G401.6 (cell line): ENCODE results near the gene TM7SF3.
"Not testable (repeated sequence)": the region's sequence is repeated elsewhere in the genome, so short reads cannot be mapped to it uniquely, and the experiment has no call there.

Experiments used
- FAIRE-seq: peaks from 2 replicates; lab custom pipeline; 2012; peaks lifted over from hg19 to GRCh38; lab: Jason Lieb, UNC

TM7SF3 gene, protein sequence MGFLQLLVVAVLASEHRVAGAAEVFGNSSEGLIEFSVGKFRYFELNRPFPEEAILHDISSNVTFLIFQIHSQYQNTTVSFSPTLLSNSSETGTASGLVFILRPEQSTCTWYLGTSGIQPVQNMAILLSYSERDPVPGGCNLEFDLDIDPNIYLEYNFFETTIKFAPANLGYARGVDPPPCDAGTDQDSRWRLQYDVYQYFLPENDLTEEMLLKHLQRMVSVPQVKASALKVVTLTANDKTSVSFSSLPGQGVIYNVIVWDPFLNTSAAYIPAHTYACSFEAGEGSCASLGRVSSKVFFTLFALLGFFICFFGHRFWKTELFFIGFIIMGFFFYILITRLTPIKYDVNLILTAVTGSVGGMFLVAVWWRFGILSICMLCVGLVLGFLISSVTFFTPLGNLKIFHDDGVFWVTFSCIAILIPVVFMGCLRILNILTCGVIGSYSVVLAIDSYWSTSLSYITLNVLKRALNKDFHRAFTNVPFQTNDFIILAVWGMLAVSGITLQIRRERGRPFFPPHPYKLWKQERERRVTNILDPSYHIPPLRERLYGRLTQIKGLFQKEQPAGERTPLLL

GRCh38 chr12:27014085-27014858 is at the start of gene TM7SF3:
TSS of gene TM7SF3 (minus strand) at chr12:27014384. CDS start at chr12:27014168, 216 bp downstream.
- FAIRE-seq, result no peak

DNA sequence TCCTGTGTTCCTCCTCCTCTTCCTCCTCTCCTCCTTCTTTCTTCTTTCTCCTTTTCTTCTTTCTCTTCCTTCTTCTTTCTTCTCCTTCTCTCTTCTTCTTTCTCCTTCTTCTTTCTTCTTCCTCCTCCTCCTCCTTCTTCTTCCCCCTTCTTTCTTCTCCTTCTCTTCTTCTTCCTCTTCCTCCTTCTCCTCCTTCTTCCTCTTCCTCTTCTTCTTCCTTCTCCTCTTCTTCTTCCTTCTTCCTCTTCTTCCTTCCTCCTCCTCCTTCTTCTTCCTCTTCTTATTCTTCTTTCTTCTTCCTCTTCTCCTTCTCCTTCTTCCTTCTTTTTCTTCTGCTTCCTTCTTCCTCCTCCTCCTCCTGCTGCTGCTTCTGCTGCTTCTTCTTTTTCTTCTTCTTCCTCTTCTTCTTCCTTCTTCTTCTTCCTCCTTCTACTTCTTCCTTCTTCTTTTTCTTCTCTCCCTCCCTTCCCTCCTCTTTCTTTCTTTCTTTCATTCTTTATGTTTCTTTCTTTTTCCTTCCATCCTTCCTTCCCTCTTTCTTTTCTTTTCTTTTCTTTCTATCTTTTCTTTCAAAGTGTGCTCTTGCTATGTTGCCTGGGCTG is 49.2 kb upstream of the TM7SF3 start:
- FAIRE-seq, result no peak

DNA sequence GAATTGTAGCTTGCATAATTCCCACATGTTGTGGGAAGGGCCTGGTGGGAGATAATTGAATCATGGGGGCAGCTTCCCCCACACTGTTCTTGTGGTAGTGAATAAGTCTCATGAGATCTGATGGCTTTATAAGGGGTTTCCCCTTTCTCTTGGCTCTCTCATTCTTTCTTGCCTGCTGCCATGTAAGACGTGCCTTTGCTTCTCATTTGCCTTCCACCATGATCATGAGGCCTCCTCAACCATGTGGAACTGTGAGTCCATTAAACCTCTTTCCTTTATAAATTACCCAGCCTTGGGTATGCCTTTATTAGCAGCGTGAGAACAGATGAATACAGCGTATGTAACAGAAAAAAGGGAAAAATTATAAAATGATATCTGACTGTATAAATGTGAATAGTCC is 47.1 kb upstream of the TM7SF3 start:
- no peak for FAIRE-seq

GRCh38 chr12:27060740-27061139 is 46.6 kb upstream of the TM7SF3 start:
- no peak for FAIRE-seq

DNA sequence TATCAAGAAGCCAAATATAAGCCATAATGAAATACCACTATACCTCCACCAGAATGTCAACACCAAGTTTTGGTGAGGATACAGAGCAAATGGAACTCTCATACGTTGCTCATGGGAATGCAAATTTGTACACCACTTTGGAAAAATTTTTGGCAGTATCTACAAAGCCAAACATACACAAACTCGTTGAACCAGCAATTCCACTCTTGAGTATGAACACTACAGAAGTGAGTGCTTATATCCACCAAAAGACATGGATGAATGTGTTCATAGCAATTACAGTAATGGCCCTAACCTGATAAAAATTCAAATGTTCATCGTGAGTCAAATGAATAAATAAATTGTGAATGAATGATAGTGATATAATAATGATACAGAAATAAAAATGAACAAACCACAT is 43.4 kb upstream of the TM7SF3 start:
- no peak for FAIRE-seq

DNA sequence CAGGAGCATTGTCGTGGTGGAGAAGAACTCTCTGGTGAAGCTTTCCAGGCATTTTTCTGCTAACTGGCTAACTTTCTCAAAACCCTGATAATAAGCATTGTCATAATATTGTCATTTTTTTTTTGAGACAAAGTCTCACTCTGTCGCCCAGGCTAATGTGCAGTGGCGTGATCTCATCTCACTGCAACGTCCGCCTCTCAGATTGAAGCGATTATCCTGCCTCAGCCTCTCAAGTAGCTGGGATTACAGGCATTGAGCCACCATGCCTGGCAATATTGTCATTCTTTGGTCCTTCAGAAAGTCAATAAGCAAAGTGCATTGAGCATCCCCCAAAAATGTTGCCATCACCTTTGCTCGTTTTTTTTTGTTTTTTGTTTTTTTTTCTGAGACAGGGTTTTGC is 41.8 kb upstream of the TM7SF3 start:
- no peak for FAIRE-seq

DNA sequence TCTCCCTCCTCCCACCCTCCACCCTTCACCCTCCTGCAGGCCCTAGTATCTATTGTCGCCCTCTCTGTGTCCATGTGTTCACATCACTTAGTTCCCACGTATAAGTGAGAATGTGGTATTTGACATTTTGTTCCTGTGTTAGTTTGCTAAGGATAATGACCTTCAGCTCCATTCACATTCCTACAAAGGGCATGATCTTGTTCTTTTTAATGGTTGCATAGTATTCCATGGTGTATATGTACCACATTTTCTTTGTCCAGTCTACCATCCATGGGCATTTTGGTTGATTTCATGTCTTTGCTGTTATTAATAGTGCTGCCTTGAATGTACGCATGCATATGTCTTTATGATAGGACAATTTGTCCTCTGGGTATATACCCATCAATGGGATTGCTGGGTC is 38.6 kb upstream of the TM7SF3 start:
- FAIRE-seq, result no peak

DNA sequence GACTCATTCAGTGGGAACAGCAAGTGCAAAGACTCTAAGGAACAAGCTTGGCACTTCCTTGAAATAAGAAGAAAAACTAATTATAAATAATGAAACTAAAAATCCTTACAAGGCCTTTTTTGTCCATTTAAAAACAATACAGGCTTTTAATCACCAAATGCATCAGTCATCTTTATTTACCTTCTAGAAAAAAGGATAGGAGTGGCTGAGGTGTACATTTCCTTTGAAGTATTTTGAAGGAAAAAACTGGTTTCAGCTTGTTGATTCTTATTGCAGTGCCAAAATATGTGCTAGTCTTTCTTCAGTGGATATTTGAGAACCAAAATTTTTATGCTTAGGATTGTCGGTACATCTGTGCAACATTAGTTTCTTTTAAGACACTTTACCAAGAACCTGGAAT is 38.0 kb upstream of the TM7SF3 start:
- FAIRE-seq, result no peak

- no peak for FAIRE-seq
These were observed 34.9 kb upstream of the TM7SF3 start for GRCh38 chr12:27048822-27049752.

DNA sequence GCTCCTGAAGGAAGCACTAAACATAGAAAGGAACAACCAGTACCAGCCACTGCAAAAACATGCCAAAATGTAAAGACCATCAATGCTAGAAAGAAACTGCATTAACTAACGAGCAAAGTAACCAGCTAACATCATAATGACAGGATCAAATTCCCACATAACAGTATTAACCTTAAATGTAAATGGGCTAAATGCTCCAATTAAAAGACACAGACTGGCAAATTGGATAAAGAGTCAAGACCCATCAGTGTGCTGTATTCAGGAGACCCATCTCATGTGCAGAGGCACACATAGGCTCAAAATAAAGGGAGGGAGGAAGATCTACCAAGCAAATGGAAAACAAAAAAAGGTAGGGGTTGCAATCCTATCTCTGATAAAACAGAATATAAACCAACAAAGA is 27.8 kb upstream of the TM7SF3 start:
- not testable (repeated sequence) for FAIRE-seq

GRCh38 chr12:27040637-27041036 is 26.5 kb upstream of the TM7SF3 start:
- not testable (repeated sequence) for FAIRE-seq

GRCh38 chr12:27034607-27035293 is 20.6 kb upstream of the TM7SF3 start:
- no peak for FAIRE-seq

- FAIRE-seq, result no peak
These were observed 18.5 kb upstream of the TM7SF3 start for GRCh38 chr12:27032679-27033078.

GRCh38 chr12:27031531-27031930 is 17.3 kb upstream of the TM7SF3 start:
- no peak for FAIRE-seq

DNA sequence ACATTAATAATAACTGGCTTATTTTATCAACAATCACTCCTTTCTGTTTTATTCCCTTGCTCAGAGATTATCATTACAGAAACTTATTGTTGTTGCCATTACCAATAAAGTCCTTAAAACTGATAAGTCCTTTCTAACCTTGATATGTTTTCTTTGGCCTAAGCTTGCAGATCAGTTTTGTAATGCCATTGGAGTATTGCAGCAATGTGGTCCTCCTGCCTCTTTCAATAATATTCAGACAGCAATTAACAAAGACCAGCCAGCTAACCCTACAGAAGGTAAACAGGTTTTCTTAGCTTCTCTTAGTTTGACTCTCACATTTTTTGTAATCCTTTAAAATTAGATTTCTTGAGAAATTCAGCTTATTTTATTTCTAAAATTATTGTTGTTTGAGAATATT is 12.1 kb upstream of the TM7SF3 start:
- FAIRE-seq, result no peak

DNA sequence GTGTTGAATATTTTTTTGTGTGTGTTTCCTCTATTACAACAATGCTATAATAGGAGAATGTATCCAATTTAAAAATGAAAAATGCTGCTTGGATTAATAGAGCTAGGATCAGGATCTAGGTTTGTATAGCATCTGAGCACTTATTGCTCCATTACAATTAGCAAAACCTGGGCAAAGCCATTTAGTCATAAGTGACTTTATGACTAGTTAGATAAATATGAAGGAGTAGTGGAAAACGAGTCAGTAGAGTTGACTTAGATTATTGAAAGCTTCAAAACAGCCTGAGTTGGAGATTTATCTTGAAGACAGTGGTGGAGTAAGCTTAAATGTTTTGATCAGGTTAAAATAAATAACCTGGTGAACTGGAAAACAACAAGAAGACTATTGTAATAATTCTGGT is 10.9 kb upstream of the TM7SF3 start:
- no peak for FAIRE-seq

DNA sequence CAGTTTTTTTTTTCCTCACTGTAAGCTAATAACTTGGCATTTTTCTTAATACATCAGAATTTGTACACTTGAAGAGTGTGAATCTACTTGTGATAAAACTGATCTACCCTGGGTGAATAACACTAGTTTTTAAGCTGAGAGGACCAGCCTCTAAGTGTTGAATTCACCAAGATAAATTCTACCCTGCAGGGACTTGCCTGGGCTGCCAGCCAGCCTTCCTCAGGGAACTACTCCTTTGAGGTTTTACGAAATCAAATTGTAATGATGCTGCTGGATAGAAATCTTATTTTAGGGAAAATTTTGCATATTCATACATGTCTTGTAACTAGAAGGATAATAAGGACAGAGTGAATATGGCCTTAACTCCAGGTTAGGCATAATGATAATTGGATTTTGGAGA is 10.1 kb upstream of the TM7SF3 start:
- no peak for FAIRE-seq

DNA sequence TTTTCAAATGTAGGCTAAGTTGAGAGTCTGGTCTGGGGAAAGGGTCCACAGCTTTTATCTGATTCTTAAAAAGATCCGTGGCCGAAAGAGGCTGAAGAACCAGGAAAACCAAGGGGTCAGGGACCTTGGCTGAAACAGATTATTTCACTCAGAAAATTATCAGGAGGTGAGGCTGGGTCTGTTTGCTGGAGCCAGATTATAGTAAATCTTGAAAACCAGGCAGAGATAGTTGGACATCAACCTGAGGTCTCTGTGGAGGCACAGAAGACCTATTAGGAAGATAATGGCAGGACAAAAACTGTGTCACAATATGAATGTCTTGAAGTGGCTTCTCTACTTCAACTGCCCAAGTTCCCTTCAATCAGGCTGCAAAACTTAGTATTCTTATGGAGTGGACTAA is 6.6 kb upstream of the TM7SF3 start:
- FAIRE-seq, result no peak

DNA sequence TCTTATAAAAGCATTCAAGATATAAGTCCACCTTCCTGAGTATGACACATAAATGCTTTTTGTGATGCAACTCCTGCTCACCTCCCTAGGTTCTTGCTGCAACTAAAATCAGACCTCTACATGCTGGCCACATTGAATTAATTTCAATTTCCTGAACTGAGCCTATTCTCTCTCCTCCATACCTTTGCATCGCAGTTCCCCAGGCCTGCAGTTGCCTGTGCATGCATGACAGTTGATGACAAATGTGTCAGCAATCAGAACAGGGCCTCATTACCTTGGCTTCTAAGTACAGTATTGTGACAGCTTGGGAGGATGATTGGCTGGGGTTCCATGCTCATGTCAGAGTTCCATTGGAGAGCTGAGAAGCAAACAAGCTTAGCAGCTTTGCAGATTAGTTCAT is 3.9 kb upstream of the TM7SF3 start:
- no peak for FAIRE-seq

- not testable (repeated sequence) for FAIRE-seq
These were observed 3.1 kb upstream of the TM7SF3 start for GRCh38 chr12:27017163-27017823.

DNA sequence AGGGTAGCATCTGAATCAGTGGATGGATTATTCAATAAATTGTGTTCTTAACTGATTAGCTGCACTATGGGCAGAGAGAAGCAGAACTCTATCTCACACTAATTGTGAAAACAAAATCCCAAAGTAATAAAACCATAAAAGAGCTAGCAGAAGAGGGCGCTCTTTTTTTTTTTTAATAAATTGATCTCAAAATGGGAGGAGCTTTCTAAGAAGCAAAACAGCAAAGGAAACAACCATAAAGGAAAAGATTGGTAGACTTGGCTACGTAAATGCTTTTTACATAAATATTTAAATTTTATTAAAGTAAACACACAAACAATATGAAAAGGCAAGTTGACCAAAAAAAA is 1.5 kb upstream of the TM7SF3 start:
- peak; percentile 95 for FAIRE-seq
